HepG2 (cell line): ENCODE data around the gene CMTM8. TPM values are rescaled to one million over a fixed set of nuclear protein-coding genes. Genes with fewer than 3 reads are reported as not detected.

ENCODE experiments used
- ATAC-seq: fragments of 200-7000 bp; cut with Tn5 transposase; 3 replicates; pipeline ENCODE4 v1.9.1; 2020; ENCODE audit warnings: mild to moderate bottlenecking, moderate library complexity
- BruUV-seq: library from RNA; stranded (reverse); fragments of 400-500 nt; replicated peaks from 2 replicates; lab custom pipeline; 2021; lab: Mats Ljungman, UMichigan
- CTCF ChIA-PET: fragments of 300-600 bp; formaldehyde crosslinking; extraction: SDS; loops from one replicate; lab custom pipeline; 2021; ENCODE audit warnings: low total read pairs, inconsistent platforms, low intra/inter-chr PET ratio; lab: Yijun Ruan, JAX
- POLR2A ChIA-PET: fragments of 350-600 bp; sonication (Branson Sonifier 250); formaldehyde crosslinking; loops from one replicate; lab custom pipeline; 2020; ENCODE audit warnings: antibody characterized with exemption, inconsistent platforms; lab: Yijun Ruan, JAX
- DNase-seq: peaks from one replicate; pipeline ENCODE4 v3.0.0-alpha.2; 2015; ENCODE audit warnings: low spot score
- FAIRE-seq: peaks from 3 replicates; lab custom pipeline; 2011; peaks lifted over from hg19 to GRCh38; lab: Jason Lieb, UNC
- H2AFZ ChIP-seq: one replicate; pipeline ENCODE4 v1.6.1; 2011; ENCODE audit warnings: low read length, inconsistent platforms
- H3K27ac ChIP-seq: fragments of 300-600 bp; 3 replicates; pipeline ENCODE4 v1.8.0; 2011; ENCODE audit warnings: mixed run types, mild to moderate bottlenecking, mixed read lengths, low read length, inconsistent platforms; ENCODE audit not compliant: insufficient read depth; ENCODE audit errors: extremely low read length
- H3K27me3 ChIP-seq, 2 experiments: fragments of 200-600 bp in 1 of 2; 2 replicates in 1 of 2; 3 replicates in 1 of 2; pipeline versions ENCODE4 v1.6.0 to v1.8.0; 2011; ENCODE audit warnings: low read length in 2 of 2, mild to moderate bottlenecking in 2 of 2, moderate library complexity in 2 of 2, inconsistent platforms in 1 of 2; ENCODE audit not compliant: insufficient read depth in 2 of 2, control insufficient read depth in 1 of 2
- H3K36me3 ChIP-seq, 2 experiments: fragments of 200-600 bp in 1 of 2; replicated peaks in 1 of 2; 2 replicates in 1 of 2; 3 replicates in 1 of 2; pipeline versions ENCODE4 v1.5.1 to v1.8.0; 2011; ENCODE audit warnings: low read length in 2 of 2, inconsistent platforms in 1 of 2; ENCODE audit not compliant: insufficient read depth in 2 of 2, control insufficient read depth in 1 of 2
- H3K4me1 ChIP-seq: 2 replicates; pipeline ENCODE4 v1.5.1; 2012; ENCODE audit warnings: low read length, inconsistent platforms; ENCODE audit not compliant: insufficient read depth
- H3K4me2 ChIP-seq: 2 replicates; pipeline ENCODE4 v1.6.0; 2011; ENCODE audit warnings: low read depth, low read length, inconsistent platforms
- H3K4me3 ChIP-seq, 3 experiments: fragments of 200-600 bp in 1 of 3; sonication (generic), shearing (Covaris generic) in 1 of 3; replicated peaks in 1 of 3; 2 replicates each; pipeline ENCODE4 v1.5.1; 2011 to 2016; ENCODE audit warnings: low read length in 3 of 3, inconsistent platforms in 2 of 3, low read depth in 2 of 3, mild to moderate bottlenecking in 2 of 3, control low read depth in 1 of 3, mixed read lengths in 1 of 3; ENCODE audit not compliant: insufficient read depth in 1 of 3
- H3K79me2 ChIP-seq: one replicate; pipeline ENCODE4 v1.6.1; 2011; ENCODE audit warnings: low read length, inconsistent platforms; ENCODE audit not compliant: insufficient read depth
- H3K9ac ChIP-seq: 2 replicates; pipeline ENCODE4 v1.6.0; 2011; ENCODE audit warnings: mild to moderate bottlenecking, low read depth, low read length, inconsistent platforms; ENCODE audit not compliant: insufficient read depth
- H3K9me3 ChIP-seq: 2 replicates; pipeline ENCODE4 v1.5.1; 2012; ENCODE audit warnings: mild to moderate bottlenecking, low read length
- H4K20me1 ChIP-seq: 2 replicates; pipeline ENCODE4 v1.6.0; 2011; ENCODE audit warnings: inconsistent platforms, mild to moderate bottlenecking, low read length, moderate library complexity; ENCODE audit not compliant: insufficient read depth
- ATM ChIP-seq: fragments of 450-650 bp; IDR thresholded peaks from 2 replicates; pipeline ENCODE4 v1.7.1; 2017; ENCODE audit warnings: mild to moderate bottlenecking, borderline replicate concordance
- BRD4 ChIP-seq: sonication (generic); formaldehyde crosslinking; IDR thresholded peaks from 2 replicates; pipeline ENCODE4 v1.4.0; 2020; ENCODE audit warnings: missing genetic modification reagents
- GPN1 ChIP-seq: sonication (generic); formaldehyde crosslinking; IDR thresholded peaks from 2 replicates; pipeline ENCODE4 v1.5.1; 2020; ENCODE audit warnings: missing genetic modification reagents, borderline replicate concordance
- MAFF ChIP-seq: IDR thresholded peaks from 2 replicates; pipeline ENCODE4 v1.6.1; 2011; ENCODE audit warnings: low read depth, low read length, improper control_type of control experiment
- MAFG ChIP-seq: sonication (generic); formaldehyde crosslinking; IDR thresholded peaks from 2 replicates; pipeline ENCODE4 v1.5.1; 2020; ENCODE audit warnings: mild to moderate bottlenecking, missing genetic modification reagents
- MAFK ChIP-seq, 2 experiments: IDR thresholded peaks in 1 of 2; conservative IDR thresholded peaks in 1 of 2; 2 replicates each; pipeline ENCODE4 v1.6.1; 2011; ENCODE audit warnings: improper control_type of control experiment in 2 of 2, low read length in 2 of 2
- NFE2 ChIP-seq: sonication (generic); formaldehyde crosslinking; IDR thresholded peaks from 2 replicates; pipeline ENCODE4 v1.4.0; 2020; ENCODE audit warnings: missing genetic modification reagents
- RORA ChIP-seq: sonication (generic); formaldehyde crosslinking; IDR thresholded peaks from 2 replicates; pipeline ENCODE4 v1.5.0; 2020; ENCODE audit warnings: mild to moderate bottlenecking, missing genetic modification reagents, moderate library complexity
- SCMH1 ChIP-seq: sonication (generic); formaldehyde crosslinking; IDR thresholded peaks from 2 replicates; pipeline ENCODE4 v1.9.0; 2021; ENCODE audit warnings: missing genetic modification reagents, mild to moderate bottlenecking, borderline replicate concordance
- ZC3H13 ChIP-seq: sonication (generic); formaldehyde crosslinking; IDR thresholded peaks from 2 replicates; pipeline ENCODE4 v1.8.1; 2023; ENCODE audit warnings: mild to moderate bottlenecking, missing genetic modification reagents, moderate library complexity
- ZNF180 ChIP-seq: sonication (generic); formaldehyde crosslinking; IDR thresholded peaks from 2 replicates; pipeline ENCODE4 v1.4.0; 2020; ENCODE audit warnings: low read depth, missing genetic modification reagents, borderline replicate concordance
- ZNF24 ChIP-seq: fragments of 450-650 bp; IDR thresholded peaks from 2 replicates; pipeline ENCODE4 v1.6.1; 2017; ENCODE audit warnings: antibody characterized with exemption, mild to moderate bottlenecking
- ZNF30 ChIP-seq: sonication (generic); formaldehyde crosslinking; IDR thresholded peaks from 2 replicates; pipeline ENCODE4 v1.5.0; 2020; ENCODE audit warnings: mild to moderate bottlenecking, missing genetic modification reagents
- ZNF510 ChIP-seq: sonication (generic); formaldehyde crosslinking; IDR thresholded peaks from 2 replicates; pipeline ENCODE4 v1.4.0; 2020; ENCODE audit warnings: low read depth, mild to moderate bottlenecking, missing genetic modification reagents
- ZNF841 ChIP-seq: sonication (generic); formaldehyde crosslinking; IDR thresholded peaks from 2 replicates; pipeline ENCODE4 v1.8.1; 2023; ENCODE audit warnings: missing genetic modification reagents, borderline replicate concordance
- ZSCAN29 ChIP-seq: sonication (generic); formaldehyde crosslinking; conservative IDR thresholded peaks from 2 replicates; pipeline ENCODE4 v1.4.0; 2020; ENCODE audit warnings: mild to moderate bottlenecking, missing genetic modification reagents
- WGBS: methylation state at CpG from one replicate; pipeline ENCODE4 v1.1.6; 2017; ENCODE audit warnings: low lambda C conversion rate; 5-methylcytosine and 5-hydroxymethylcytosine counted together
- in situ Hi-C: cut with HindIII; loops from 2 replicates; pipeline ENCODE4 v1.10.0; 2017; ENCODE audit warnings: low pct_unique_long_range_greater_than_20kb; ENCODE audit not compliant: extremely low pct_ligation_motif_present
- intact Hi-C: fragments of 100-400 bp; cut with micrococcal nuclease; formaldehyde crosslinking; loops from one replicate; pipeline ENCODE4 v1.10.0; 2022; ENCODE audit not compliant: unreplicated experiment
- polyA plus RNA-seq, 8 experiments: library from polyadenylated mRNA; depleted of rRNA in 3 of 8; stranded (reverse) in 7 of 8; unstranded in 1 of 8; fragments of >200 nt; fragmentation: Illumina TruSeq in 4 of 8; extraction: Trizol in 4 of 8; gene quantifications; 2 replicates each; pipeline versions ENCODE4 v1.2.1 to v1.2.3, GENCODE V29; 2011 to 2016; ENCODE audit warnings: low read depth in 4 of 8, missing spikeins in 1 of 8, mixed read lengths in 1 of 8; ENCODE audit not compliant: insufficient read depth in 1 of 8
- total RNA-seq, 5 experiments: library from RNA; depleted of rRNA; stranded (reverse); fragments of >200 nt; fragmentation: Illumina TruSeq; extraction: Trizol; gene quantifications; 2 replicates each; pipeline ENCODE4 v1.2.3, GENCODE V29; 2016; ENCODE audit warnings: low read depth in 1 of 5
- TF ChIP-seq, protein P1 (sequence below): sonication (generic); formaldehyde crosslinking; IDR thresholded peaks from 2 replicates; pipeline ENCODE4 v1.4.0; 2020; ENCODE audit warnings: mild to moderate bottlenecking, missing genetic modification reagents
- TF ChIP-seq, protein P2 (sequence below): sonication (generic); formaldehyde crosslinking; IDR thresholded peaks from 2 replicates; pipeline ENCODE4 v1.9.0; 2022; ENCODE audit warnings: low read depth, missing genetic modification reagents

Gene CMTM8
- total and polyA plus RNA-seq, 2 of the 13 experiments (the other 11 are each of a cell fraction or from before 2014, with no cell fraction given): 8.9 to 15.8 TPM

DNA sequence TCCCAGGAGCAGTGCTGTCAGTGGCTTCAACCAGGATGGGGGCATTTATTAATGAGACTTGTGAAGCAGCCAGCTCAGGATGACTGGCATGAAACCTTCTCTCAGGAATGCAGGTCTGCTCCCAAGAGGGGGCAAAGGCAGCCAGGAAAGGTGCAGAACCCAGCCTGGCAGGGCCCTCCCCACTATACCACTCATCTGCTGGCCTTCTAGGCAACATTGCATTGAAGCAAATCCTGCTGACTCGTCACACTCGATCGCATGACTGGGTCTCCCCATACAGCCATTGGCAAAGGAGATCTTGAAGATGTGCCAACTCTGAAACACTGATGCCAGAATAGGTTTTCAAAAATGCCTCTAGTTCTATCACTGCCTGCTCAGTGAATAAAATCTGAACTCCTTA, 87.4 kb downstream of the CMTM8 start:
- FAIRE-seq (no peak), DNase-seq (no peak), ATAC-seq (no peak)
- in situ Hi-C loops (no loop called here), intact Hi-C loops (no loop called here)
- Histone ChIP-seq H3K9ac (no peak overlapping the region), H3K79me2 (peaks cover 3% of the 10 kb centered on the region), H3K27ac (no peak overlapping the region), H3K4me1 (no peaks in the 10 kb centered on the region; the same call in 1 of the 2 replicates), H3K9me3 (no peaks in the 10 kb centered on the region), H4K20me1 (peaks cover 3% of the 10 kb centered on the region; the same call in 1 of the 2 replicates), H3K4me3 (no peak overlapping the region), H3K36me3 (no peaks in the 10 kb centered on the region; a peak in 1 of 5 replicates), H3K4me2 (no peak overlapping the region), H2AFZ (no peak overlapping the region), H3K27me3 (no peaks in the 10 kb centered on the region)
- TF ChIP-seq MAFK (conservative IDR thresholded peaks at IDR 0.05 in 1 of 2, IDR thresholded peaks at IDR 0.05 in 1 of 2; ENCODE audit: low read length in 2 of 2) (peak; percentile 70 to 85), ZNF841 (CRISPR knock-in tag) (no peak), MAFF (peak; percentile 74), MAFG (0 out of 2 replicates have a peak, but pooled peaks have one; percentile 54), SCMH1 (no peak), ATM (no peak)
- CTCF ChIA-PET: no interaction called here
- no TSS peak for BruUV-seq
- POLR2A ChIA-PET: no interaction called here
- WGBS: 93% methylated on average over 3 of the region's 3 CpGs

DNA sequence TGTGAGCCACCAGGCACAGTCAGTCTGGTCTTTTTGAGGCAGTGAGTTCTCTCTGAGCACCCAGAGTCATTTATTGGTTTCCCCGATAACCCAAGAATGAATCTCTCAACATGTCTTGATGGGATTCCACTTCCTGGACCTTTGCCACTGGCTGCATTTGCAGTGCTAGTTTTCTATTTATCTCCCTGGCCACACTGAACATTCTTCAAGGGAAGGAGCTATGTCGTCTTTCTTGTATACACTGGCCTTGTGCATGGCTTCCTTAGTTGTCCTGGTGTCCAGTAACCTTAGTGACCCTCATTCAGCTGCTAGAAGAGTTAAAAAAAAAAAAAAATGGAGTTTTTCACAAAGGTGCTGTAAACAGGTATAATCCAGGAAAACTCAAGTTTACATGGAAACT, 88.3 kb downstream of the CMTM8 start:
- no TSS peak for BruUV-seq
- DNase-seq: no peak
- H3K79me2 ChIP-seq: peaks cover 3% of the 10 kb centered on the region
- in situ Hi-C loops: no loop called here
- CTCF ChIA-PET: no interaction called here
- no peaks in the 10 kb centered on the region; a peak in 1 of 5 replicates for H3K36me3 ChIP-seq
- H3K4me2 ChIP-seq: no peak overlapping the region
- no peaks in the 10 kb centered on the region for H3K27me3 ChIP-seq
- POLR2A ChIA-PET: no interaction called here
- no peak for ATAC-seq
- no peak for FAIRE-seq
- WGBS: 95% methylated on average over 2 of the region's 2 CpGs
- no peaks in the 10 kb centered on the region for H3K9me3 ChIP-seq
- H3K4me3 ChIP-seq: no peak overlapping the region
- H2AFZ ChIP-seq: no peak overlapping the region
- peaks cover 3% of the 10 kb centered on the region; the same call in 1 of the 2 replicates for H4K20me1 ChIP-seq
- H3K27ac ChIP-seq: no peak overlapping the region
- no peaks in the 10 kb centered on the region; the same call in 1 of the 2 replicates for H3K4me1 ChIP-seq
- intact Hi-C loops: no loop called here
- no peak overlapping the region for H3K9ac ChIP-seq
- TF ChIP-seq GPN1 (no peak), ZNF24 (no peak), NFE2 (CRISPR knock-in tag) (no peak), ZNF180 (CRISPR knock-in tag) (no peak), ZNF510 (no peak), RORA (no peak), BRD4 (CRISPR knock-in tag) (no peak), ZC3H13 (CRISPR knock-in tag) (no peak), ZNF30 (no peak), ZSCAN29 (CRISPR knock-in tag) (no peak)
- TF ChIP-seq, protein P1, sequence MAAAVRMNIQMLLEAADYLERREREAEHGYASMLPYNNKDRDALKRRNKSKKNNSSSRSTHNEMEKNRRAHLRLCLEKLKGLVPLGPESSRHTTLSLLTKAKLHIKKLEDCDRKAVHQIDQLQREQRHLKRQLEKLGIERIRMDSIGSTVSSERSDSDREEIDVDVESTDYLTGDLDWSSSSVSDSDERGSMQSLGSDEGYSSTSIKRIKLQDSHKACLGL (CRISPR knock-in tag): no peak
- TF ChIP-seq, protein P2, sequence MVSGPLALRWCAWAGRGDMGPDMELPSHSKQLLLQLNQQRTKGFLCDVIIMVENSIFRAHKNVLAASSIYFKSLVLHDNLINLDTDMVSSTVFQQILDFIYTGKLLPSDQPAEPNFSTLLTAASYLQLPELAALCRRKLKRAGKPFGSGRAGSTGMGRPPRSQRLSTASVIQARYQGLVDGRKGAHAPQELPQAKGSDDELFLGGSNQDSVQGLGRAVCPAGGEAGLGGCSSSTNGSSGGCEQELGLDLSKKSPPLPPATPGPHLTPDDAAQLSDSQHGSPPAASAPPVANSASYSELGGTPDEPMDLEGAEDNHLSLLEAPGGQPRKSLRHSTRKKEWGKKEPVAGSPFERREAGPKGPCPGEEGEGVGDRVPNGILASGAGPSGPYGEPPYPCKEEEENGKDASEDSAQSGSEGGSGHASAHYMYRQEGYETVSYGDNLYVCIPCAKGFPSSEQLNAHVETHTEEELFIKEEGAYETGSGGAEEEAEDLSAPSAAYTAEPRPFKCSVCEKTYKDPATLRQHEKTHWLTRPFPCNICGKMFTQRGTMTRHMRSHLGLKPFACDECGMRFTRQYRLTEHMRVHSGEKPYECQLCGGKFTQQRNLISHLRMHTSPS (CRISPR knock-in tag): no peak
